HL-60 (cell line): Measurements from ENCODE around the gene RSRC1.

Source experiments
- DNase-seq, 2 experiments: peaks; one replicate each; pipeline ENCODE4 v3.0.0-alpha.2; 2010 to 2020; ENCODE audit warnings: low read depth in 1 of 2, low spot score in 1 of 2
- H3K27ac ChIP-seq: fragments of 250-450 bp; sonication (Bioruptor Pico); replicated peaks from 2 replicates; pipeline ENCODE4 v1.5.1; 2020; ENCODE audit warnings: mild to moderate bottlenecking, moderate library complexity
- H3K27me3 ChIP-seq: fragments of 250-450 bp; sonication (Bioruptor Pico); 2 replicates; pipeline ENCODE4 v1.5.1; 2021; ENCODE audit warnings: mild to moderate bottlenecking, moderate library complexity; ENCODE audit not compliant: insufficient read depth, poor library complexity, severe bottlenecking
- H3K4me3 ChIP-seq: replicated peaks from 2 replicates; pipeline ENCODE4 v1.5.1; 2011; ENCODE audit warnings: mild to moderate bottlenecking, control low read depth, low read length; ENCODE audit not compliant: insufficient read depth
- CTCF ChIP-seq: IDR thresholded peaks from one replicate; pipeline ENCODE4 v1.5.1; 2011; ENCODE audit warnings: low read length, control low read depth, inconsistent platforms; ENCODE audit not compliant: insufficient read depth
- GABPA ChIP-seq: IDR thresholded peaks from 2 replicates; pipeline ENCODE4 v1.6.1; 2012; ENCODE audit warnings: low read depth
- POLR2AphosphoS5 ChIP-seq: IDR thresholded peaks from 2 replicates; pipeline ENCODE4 v1.6.1; 2012; ENCODE audit warnings: low read depth
- SPI1 ChIP-seq: IDR thresholded peaks from 2 replicates; pipeline ENCODE4 v1.6.1; 2012; ENCODE audit warnings: low read depth, mild to moderate bottlenecking, borderline replicate concordance
- TF ChIP-seq, protein P1 (sequence below): IDR thresholded peaks from 2 replicates; pipeline ENCODE4 v1.6.1; 2012; ENCODE audit warnings: low read depth; ENCODE audit not compliant: insufficient replicate concordance

The RSRC1 gene

DNA sequence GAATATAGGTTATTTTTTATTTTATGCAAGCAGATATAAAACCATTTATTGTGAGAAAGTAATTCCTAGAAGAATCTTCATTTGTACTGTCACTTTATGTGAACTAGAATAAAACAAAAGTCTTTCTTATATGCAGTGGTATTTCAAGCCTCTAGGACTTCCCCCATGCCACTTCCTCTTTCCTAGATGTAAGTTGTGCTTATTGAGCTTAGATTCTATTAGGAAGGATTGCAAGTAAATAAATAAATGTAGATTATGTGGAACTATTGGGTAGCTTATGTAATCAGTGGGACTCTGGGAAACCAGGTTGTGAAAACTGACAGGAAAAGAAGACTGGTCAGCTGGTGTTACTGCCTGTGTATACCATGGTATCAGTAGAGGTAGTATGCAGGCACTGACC is 169.7 kb downstream of the RSRC1 start:
- Histone ChIP-seq H3K27ac (no peak overlapping the region), H3K27me3 (no peaks in the 10 kb centered on the region), H3K4me3 (no peak overlapping the region)
- DNase-seq: peak in 1 of 2 experiments; percentile 29
- peak; percentile 99 for TF ChIP-seq SPI1
- TF ChIP-seq, protein P1, sequence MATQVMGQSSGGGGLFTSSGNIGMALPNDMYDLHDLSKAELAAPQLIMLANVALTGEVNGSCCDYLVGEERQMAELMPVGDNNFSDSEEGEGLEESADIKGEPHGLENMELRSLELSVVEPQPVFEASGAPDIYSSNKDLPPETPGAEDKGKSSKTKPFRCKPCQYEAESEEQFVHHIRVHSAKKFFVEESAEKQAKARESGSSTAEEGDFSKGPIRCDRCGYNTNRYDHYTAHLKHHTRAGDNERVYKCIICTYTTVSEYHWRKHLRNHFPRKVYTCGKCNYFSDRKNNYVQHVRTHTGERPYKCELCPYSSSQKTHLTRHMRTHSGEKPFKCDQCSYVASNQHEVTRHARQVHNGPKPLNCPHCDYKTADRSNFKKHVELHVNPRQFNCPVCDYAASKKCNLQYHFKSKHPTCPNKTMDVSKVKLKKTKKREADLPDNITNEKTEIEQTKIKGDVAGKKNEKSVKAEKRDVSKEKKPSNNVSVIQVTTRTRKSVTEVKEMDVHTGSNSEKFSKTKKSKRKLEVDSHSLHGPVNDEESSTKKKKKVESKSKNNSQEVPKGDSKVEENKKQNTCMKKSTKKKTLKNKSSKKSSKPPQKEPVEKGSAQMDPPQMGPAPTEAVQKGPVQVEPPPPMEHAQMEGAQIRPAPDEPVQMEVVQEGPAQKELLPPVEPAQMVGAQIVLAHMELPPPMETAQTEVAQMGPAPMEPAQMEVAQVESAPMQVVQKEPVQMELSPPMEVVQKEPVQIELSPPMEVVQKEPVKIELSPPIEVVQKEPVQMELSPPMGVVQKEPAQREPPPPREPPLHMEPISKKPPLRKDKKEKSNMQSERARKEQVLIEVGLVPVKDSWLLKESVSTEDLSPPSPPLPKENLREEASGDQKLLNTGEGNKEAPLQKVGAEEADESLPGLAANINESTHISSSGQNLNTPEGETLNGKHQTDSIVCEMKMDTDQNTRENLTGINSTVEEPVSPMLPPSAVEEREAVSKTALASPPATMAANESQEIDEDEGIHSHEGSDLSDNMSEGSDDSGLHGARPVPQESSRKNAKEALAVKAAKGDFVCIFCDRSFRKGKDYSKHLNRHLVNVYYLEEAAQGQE: no peak

- no peak overlapping the region for H3K4me3 ChIP-seq
- DNase-seq: no peak
- no peaks in the 10 kb centered on the region for H3K27me3 ChIP-seq
- TF ChIP-seq SPI1 (no peak), GABPA (no peak), POLR2AphosphoS5 (no peak)
- no peak overlapping the region for H3K27ac ChIP-seq
Measured at GRCh38 chr3:158295771-158296170, 185.9 kb downstream of the RSRC1 start.

GRCh38 chr3:158297940-158298339 is 188.1 kb downstream of the RSRC1 start:
- TF ChIP-seq CTCF: no peak
- TF ChIP-seq, protein P1: no peak
- Histone ChIP-seq H3K27ac (no peak overlapping the region), H3K27me3 (no peaks in the 10 kb centered on the region), H3K4me3 (no peak overlapping the region)
- no peak for DNase-seq

- no peak overlapping the region for H3K27ac ChIP-seq
Measured at GRCh38 chr3:158308236-158308928, 198.5 kb downstream of the RSRC1 start.

More at GRCh38 chr3:158308236-158308928, 198.5 kb downstream of the RSRC1 start:
- TF ChIP-seq SPI1: no peak
- no peak for TF ChIP-seq CTCF
- no peak for TF ChIP-seq GABPA
- TF ChIP-seq POLR2AphosphoS5: no peak
- TF ChIP-seq, protein P1: no peak
- Histone ChIP-seq H3K4me3 (no peak overlapping the region), H3K27me3 (no peaks in the 10 kb centered on the region)
- no peak for DNase-seq
